Measurements from ENCODE around the gene PRR15L.

DNA sequence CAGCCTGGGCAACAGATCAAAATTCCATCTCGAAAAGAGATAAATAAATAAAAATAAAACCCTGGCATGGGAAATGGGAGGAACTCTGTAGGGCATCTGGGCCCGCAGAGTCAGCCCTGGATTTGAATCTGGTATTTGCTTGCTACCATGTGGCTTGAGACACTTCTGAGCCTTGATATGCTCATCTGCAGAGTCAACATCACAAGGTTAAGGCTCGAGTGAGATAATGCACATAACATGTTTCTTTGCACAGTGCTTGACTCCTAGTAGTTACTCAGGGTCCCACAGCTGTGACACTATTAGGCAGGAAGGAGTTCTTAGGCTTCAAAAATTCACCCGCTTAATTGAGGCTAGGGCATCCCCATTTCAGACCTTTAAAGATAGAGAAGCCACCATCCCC lies 34.5 kb upstream of the PRR15L start:
- TF ChIP-seq, protein P1, sequence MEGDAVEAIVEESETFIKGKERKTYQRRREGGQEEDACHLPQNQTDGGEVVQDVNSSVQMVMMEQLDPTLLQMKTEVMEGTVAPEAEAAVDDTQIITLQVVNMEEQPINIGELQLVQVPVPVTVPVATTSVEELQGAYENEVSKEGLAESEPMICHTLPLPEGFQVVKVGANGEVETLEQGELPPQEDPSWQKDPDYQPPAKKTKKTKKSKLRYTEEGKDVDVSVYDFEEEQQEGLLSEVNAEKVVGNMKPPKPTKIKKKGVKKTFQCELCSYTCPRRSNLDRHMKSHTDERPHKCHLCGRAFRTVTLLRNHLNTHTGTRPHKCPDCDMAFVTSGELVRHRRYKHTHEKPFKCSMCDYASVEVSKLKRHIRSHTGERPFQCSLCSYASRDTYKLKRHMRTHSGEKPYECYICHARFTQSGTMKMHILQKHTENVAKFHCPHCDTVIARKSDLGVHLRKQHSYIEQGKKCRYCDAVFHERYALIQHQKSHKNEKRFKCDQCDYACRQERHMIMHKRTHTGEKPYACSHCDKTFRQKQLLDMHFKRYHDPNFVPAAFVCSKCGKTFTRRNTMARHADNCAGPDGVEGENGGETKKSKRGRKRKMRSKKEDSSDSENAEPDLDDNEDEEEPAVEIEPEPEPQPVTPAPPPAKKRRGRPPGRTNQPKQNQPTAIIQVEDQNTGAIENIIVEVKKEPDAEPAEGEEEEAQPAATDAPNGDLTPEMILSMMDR (IDR thresholded peaks at IDR 0.05), result no peak
- no peak for TF ChIP-seq POLR2A (IDR thresholded peaks at IDR 0.05)
- TF ChIP-seq POLR2AphosphoS5 (IDR thresholded peaks at IDR 0.05; ENCODE audit: insufficient read depth in 1 of 2, low read depth in 1 of 2), result no peak
